Subcutaneous preadipocyte (primary cell): ENCODE data around the gene C16orf87. TPM values are rescaled to one million over a fixed set of nuclear protein-coding genes. Genes with fewer than 3 reads are reported as not detected.

Experiments used
- small RNA-seq: library from RNA; depleted of rRNA; stranded (forward); fragments of <200 nt; gene quantifications from one replicate; pipeline ENCODE3, GENCODE V24; 2012
- total RNA-seq: library from RNA; depleted of rRNA; stranded (reverse); fragments of >200 nt; gene quantifications from 2 replicates; pipeline ENCODE4 v1.2.3, GENCODE V29; 2012

C16orf87 gene
- 1.8 and 2.5 TPM in 2 replicates for total RNA-seq

DNA sequence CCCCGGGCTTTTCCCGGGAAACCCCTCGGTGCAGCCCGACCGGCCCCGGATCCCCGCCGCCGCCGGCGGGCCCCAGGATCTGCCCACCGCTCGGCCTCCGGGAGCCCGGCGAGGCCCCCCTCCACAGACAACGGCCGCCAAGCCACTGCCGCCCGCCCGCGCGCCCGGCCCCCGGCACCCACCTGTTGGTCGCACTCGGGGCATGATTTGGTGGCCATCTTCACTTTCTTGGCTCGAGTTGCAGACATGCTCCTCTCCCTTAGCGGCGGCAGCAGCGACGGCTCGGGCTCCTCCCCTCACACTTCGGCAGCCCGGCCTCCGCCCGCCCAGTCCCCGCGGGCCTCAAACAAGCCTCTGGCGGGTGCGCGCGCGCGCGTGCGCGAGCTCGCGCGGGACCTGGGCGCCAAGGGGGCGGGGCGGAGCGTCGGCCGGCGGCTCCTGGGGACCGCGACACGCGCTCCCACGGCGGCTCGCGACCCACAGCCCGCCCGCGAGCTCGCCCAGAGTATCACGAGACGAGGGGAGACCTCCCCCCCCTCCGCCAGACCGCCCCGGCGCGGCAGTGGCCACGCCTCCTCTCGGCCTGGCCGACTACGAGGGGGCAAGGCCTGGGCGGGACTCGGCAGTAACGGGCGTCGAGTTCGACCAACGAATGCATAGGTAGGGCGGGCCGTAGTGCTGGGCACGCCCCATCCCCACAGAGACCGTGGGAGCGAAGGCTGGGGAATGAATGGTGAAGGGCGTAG lies at the start of gene C16orf87:
Gene C16orf87 (minus strand): TSS at position 279 of the 746 bp plus-strand sequence. CDS start 31 bp downstream, at position 248.

DNA sequence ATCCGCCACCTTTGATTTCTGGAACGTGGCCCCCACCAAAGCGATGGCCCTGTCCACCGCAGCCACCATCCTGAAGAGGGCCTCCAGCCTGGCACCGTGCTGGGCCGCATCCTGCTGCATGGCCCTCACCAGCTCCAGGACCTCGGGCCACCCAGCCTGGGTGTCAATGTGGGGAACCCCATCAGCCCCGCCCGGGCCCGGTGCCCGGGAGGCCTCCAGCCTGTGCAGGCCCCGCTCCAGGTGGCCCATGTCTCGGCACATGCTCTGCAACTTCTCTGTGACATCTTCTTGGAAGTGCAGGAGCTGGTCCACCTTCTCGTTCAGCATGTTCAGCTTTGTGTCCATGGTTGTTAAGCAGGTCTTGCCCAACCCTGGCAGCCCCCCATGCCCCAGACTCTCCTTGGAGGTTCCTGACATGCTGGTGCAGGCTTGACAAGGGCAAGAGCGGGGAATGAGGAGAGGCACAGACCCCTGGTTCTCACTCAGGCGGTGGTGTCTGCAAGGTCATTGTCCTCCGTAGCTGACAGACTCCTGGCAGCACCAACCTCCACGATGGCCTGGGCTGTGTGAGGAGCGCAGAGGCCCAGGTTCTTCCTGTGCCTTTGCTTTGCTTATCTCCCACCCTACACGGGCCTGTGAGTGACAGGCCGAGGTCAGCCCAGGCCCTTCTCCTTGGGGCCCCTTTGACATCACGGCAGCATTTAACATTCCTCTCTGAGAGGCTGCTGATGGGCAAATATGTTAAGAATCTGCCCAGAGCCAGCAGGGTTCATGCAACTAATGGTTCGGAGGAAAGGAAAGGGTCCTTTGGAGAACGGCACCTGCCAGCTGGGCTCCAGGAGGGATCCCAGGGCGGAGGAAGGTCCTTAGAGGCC lies 83.0 kb downstream of the C16orf87 start, which contains the start of gene MYLK3:
Gene MYLK3 (minus strand): TSS at position 568 of the 875 bp plus-strand sequence. CDS start 151 bp downstream, at position 417.

Small RNA genes within 50 kb of the gene (small RNA-seq; reads per million reads assigned to genes)
- gene AC007225.2: not detected

Other genes with a start within 250 kb of the C16orf87 start
- gene SHCBP1, start 209.8 kb downstream of the C16orf87 start, total RNA-seq: 16.2 and 31.3 TPM in 2 replicates
- 94.1 and 126 TPM in 2 replicates for gene VPS35, start 142.0 kb downstream of the C16orf87 start, total RNA-seq
- gene ORC6, start 141.5 kb downstream of the C16orf87 start, total RNA-seq: 7.3 and 14.1 TPM in 2 replicates
- under 0.01 and 0.73 TPM in 2 replicates for gene MYLK3, start 82.8 kb downstream of the C16orf87 start, total RNA-seq
- gene GPT2, start 53.2 kb upstream of the C16orf87 start, total RNA-seq: 5.9 and 6.1 TPM in 2 replicates
- 69.4 and 75.1 TPM in 2 replicates for gene DNAJA2, start 142.5 kb upstream of the C16orf87 start, total RNA-seq